Activated CD4-positive, alpha-beta T cell treated with anti-CD3 and anti-CD28 coated beads, Interleukin-2, amount 10 ng/mL, durations not matched to agents 7 days and 5 days (primary cell): ENCODE results near the gene MED20. TPM values are rescaled to one million over a fixed set of nuclear protein-coding genes. Genes with fewer than 3 reads are reported as not detected.
A peak's percentile ranks its signal among the peaks of the same experiment; 100 is the strongest.
"Not testable (repeated sequence)": the region's sequence is repeated elsewhere in the genome, so short reads cannot be mapped to it uniquely, and the experiment has no call there.

Experiments used
- CTCF ChIA-PET: fragments of 350-600 bp; sonication (Branson Sonifier 250); formaldehyde crosslinking; loops from one replicate; lab custom pipeline; 2021; ENCODE audit warnings: antibody characterized with exemption; lab: Charles Lee
- POLR2A ChIA-PET: fragments of 350-600 bp; sonication (Branson Sonifier 250); formaldehyde crosslinking; loops from one replicate; lab custom pipeline; 2021; ENCODE audit warnings: antibody characterized with exemption; lab: Charles Lee
- DNase-seq: peaks from one replicate; pipeline ENCODE4 v3.0.0-alpha.2; 2020
- H3K27ac Mint-ChIP-seq: one replicate; pipeline ENCODE4 v1.8.0; 2021; ENCODE audit warnings: mild to moderate bottlenecking, moderate library complexity, mixed read lengths
- H3K27me3 Mint-ChIP-seq: one replicate; pipeline ENCODE4 v1.8.0; 2021; ENCODE audit warnings: mixed read lengths
- H3K36me3 Mint-ChIP-seq: one replicate; pipeline ENCODE4 v1.8.0; 2021; ENCODE audit warnings: low read depth, mixed read lengths
- H3K4me1 Mint-ChIP-seq: one replicate; pipeline ENCODE4 v1.8.0; 2021; ENCODE audit warnings: mixed read lengths
- H3K4me3 Mint-ChIP-seq: one replicate; pipeline ENCODE4 v1.8.0; 2021; ENCODE audit warnings: mild to moderate bottlenecking, moderate library complexity, mixed read lengths
- H3K9me3 Mint-ChIP-seq: one replicate; pipeline ENCODE4 v1.8.0; 2021; ENCODE audit warnings: mixed read lengths
- total RNA-seq, 2 experiments: library from RNA; stranded (reverse); gene quantifications; one replicate each; pipeline ENCODE4 v1.2.3, GENCODE V29; 2021

The MED20 gene
- total RNA-seq, 2 experiments from 2014 or later = 18.6 to 22.7 TPM

DNA sequence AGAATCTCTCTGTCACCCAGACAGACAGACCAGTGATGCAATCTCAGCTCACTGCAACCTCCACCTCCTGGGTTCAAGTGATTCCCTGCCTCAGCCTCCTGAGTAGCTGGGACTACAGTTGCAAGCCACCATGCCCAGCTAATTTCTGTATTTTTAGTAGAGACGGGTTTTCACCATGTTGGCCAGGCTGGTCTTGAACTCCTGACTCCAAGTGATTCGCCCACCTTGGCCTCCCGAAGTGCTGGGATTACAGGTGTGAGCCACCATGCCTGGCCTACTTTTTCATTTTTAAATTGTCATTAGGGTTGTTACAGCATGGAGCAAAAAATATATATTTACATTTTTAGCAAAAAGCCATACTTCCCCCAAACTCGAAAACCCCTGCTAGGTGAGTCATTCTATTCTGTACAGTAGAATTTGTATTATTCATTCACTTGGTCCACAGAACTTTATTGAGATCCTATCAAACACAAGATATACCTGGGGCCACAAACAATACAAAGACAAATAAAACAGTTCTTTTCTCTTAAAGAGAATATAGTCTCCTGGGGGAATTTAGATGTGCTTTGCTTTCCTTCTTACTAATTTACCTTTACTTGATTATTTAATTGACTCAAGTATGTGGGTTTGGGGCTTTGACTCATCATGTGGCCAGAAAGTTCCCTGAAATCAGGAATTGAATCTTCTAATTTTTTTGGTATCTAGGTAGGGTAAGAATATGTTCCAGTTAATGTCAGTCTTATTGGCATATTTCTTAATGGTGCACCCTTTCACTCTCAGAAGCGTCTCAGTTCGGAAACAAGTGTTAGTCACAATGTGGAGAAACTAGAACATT is 37.3 kb upstream of the MED20 start:
- Mint-ChIP-seq H3K36me3 (peaks cover 45% of the 10 kb centered on the region), H3K27ac (peak overlapping the region; percentile 54), H3K4me3 (no peak overlapping the region), H3K27me3 (no peaks in the 10 kb centered on the region), H3K9me3 (no peaks in the 10 kb centered on the region), H3K4me1 (peaks cover 58% of the 10 kb centered on the region)
- POLR2A ChIA-PET = no interaction called here
- CTCF ChIA-PET = interaction anchor here (0.6 to 1.2 kb wide), 2 partner anchors 16 to 95 kb away, joined by 3 read pairs; no protein-coding TSS in a partner anchor
- DNase-seq = no peak

- CTCF ChIA-PET = interaction anchor here (0.7 to 1.2 kb wide), 2 partner anchors 9 to 15 kb away, joined by 3 read pairs; no protein-coding TSS in a partner anchor
- H3K36me3 Mint-ChIP-seq = peaks cover 40% of the 10 kb centered on the region
- POLR2A ChIA-PET = no interaction called here
- no peak for DNase-seq
- H3K4me1 Mint-ChIP-seq = peaks cover 57% of the 10 kb centered on the region
- H3K4me3 Mint-ChIP-seq = no peak overlapping the region
- H3K9me3 Mint-ChIP-seq = no peaks in the 10 kb centered on the region
- H3K27me3 Mint-ChIP-seq = no peaks in the 10 kb centered on the region
- peak overlapping the region; percentile 73 for H3K27ac Mint-ChIP-seq
Measured at GRCh38 chr6:41957117-41957516, 36.2 kb upstream of the MED20 start.

- ChIA-PET CTCF (interaction anchor here (0.7 to 1.1 kb wide), 2 partner anchors 9 to 11 kb away, joined by 3 to 4 read pairs; no protein-coding TSS in a partner anchor), POLR2A (no interaction called here)
- H3K9me3 Mint-ChIP-seq = no peaks in the 10 kb centered on the region
- no peaks in the 10 kb centered on the region for H3K27me3 Mint-ChIP-seq
- H3K36me3 Mint-ChIP-seq = peaks cover 34% of the 10 kb centered on the region
- no peak overlapping the region for H3K4me3 Mint-ChIP-seq
- H3K4me1 Mint-ChIP-seq = peaks cover 50% of the 10 kb centered on the region
- DNase-seq = no peak
- H3K27ac Mint-ChIP-seq = peak overlapping the region; percentile 13
Measured at GRCh38 chr6:41955412-41955811, 34.5 kb upstream of the MED20 start.

DNA sequence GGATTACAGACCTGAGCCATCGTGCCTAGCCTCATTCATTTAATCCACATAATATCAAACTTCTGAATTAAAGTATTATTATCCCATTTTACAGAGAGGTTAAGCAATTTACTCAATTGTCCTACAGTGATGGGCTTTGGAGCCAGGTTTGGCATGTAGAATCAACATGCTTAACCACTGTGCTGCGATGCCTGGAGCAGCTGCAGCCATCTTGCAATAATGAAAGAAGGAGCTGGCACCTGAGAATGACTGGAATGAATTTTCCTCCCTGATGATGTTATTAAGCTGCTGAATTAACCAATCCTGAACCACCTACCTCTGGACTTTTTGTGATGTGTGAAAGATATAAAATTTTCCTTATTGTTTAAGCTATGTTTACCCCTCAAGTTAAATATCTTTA is 33.7 kb upstream of the MED20 start:
- POLR2A ChIA-PET = no interaction called here
- Mint-ChIP-seq H3K4me1 (peaks cover 50% of the 10 kb centered on the region), H3K9me3 (no peaks in the 10 kb centered on the region), H3K27ac (no peak overlapping the region), H3K36me3 (peaks cover 31% of the 10 kb centered on the region), H3K27me3 (no peaks in the 10 kb centered on the region), H3K4me3 (no peak overlapping the region)
- no peak for DNase-seq
- CTCF ChIA-PET = interaction anchor here (1.1 kb wide), 1 partner anchor 9 kb away, joined by 4 read pairs; no protein-coding TSS in a partner anchor

GRCh38 chr6:41947581-41948220 is 26.8 kb upstream of the MED20 start:
- Mint-ChIP-seq H3K4me3 (no peak overlapping the region), H3K27me3 (no peaks in the 10 kb centered on the region), H3K36me3 (peaks cover 14% of the 10 kb centered on the region), H3K27ac (no peak overlapping the region), H3K4me1 (peaks cover 37% of the 10 kb centered on the region), H3K9me3 (no peaks in the 10 kb centered on the region)
- CTCF ChIA-PET = interaction anchor here (1.0 kb wide), 1 partner anchor 12 kb away, joined by 4 read pairs; no protein-coding TSS in a partner anchor
- no peak for DNase-seq
- POLR2A ChIA-PET = interaction anchor here (0.6 kb wide), 1 partner anchor 799 kb away, joined by 7 read pairs; no protein-coding TSS in a partner anchor

DNA sequence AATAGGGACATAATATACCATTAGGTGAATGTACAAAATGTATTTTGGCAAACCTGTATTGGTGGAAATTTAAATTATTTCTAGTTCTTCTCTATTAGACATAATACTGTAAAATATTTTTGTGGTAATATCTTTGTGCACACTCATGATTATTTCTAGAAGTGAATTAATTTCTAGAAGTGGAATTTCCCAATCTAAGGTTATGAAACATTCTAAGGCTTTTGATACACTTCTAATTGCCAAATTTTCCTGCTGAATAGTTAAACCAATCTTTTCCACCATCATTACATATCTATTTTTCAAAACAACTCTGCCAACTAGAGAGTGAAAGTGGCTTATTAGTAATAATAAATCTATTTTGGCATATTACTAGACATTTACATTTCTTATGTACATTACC is 22.5 kb upstream of the MED20 start:
- POLR2A ChIA-PET = no interaction called here
- Mint-ChIP-seq H3K4me1 (peaks cover 41% of the 10 kb centered on the region), H3K4me3 (no peak overlapping the region), H3K36me3 (peaks cover 37% of the 10 kb centered on the region), H3K9me3 (no peaks in the 10 kb centered on the region), H3K27ac (no peak overlapping the region), H3K27me3 (no peaks in the 10 kb centered on the region)
- DNase-seq = no peak
- CTCF ChIA-PET = interaction anchor here (1.2 to 25.3 kb wide), 5 partner anchors 8 to 156 kb away, joined by 3 to 412 read pairs (median 5); partner anchors contain the start of genes TAF8 and TOMM6

DNA sequence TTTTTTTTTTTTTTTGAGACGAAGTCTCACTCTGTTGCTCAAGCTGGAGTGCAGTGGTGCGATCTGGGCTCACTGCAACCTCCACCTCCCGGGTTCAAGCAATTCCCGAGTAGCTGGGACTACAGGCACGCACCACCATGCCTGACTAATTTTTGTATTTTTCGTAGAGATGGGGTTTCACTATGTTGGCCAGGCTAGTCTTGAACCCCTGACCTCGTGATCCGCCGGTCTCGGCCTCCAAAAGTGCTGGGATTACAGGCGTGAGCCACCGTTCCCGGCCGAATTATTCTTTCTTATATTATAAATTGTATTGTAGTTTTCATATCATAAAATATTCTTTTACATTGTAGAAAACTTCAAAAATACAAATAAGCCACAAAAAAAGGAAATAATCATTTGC is 21.9 kb upstream of the MED20 start:
- peaks cover 44% of the 10 kb centered on the region for H3K4me1 Mint-ChIP-seq
- peak overlapping the region; percentile 87 for H3K27ac Mint-ChIP-seq
- H3K36me3 Mint-ChIP-seq = peaks cover 40% of the 10 kb centered on the region

DNA sequence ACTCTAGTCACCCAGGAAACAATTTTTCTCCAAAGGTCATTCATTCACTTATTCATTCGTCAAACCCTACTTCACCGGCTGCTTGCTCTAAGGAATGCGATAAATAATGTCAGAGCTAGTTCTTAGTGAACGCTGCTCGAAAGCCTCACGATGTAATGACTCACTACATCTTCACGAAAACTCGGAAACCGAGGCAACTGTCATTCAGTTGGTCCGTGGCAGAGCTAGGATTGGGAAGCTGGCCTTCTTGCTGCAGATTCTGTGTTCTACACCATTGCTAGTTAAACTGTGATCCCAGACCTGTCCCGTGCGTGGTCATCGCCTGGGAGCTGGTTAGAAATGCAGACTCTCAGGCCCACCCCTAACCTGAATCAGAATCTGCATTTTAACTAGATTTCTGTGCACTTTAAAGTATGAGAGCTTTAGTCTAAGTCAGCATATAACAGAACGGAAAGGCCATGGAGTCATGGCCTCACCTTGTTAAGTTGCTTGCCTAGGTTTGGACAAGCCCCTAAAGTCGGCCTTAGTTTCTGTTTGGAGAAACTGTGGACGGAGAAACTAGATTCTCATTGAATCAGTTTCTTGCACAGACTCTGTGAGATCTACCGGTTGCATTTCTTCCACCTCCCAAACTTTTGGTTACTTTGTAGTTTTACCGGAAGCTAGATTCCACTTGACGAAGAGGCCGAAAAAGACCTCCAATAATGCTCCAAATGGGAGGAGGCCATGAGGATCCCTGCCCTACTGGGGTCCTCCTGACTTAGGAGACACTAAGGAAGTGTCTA is 21.3 kb upstream of the MED20 start:
- Mint-ChIP-seq H3K4me3 (peak overlapping the region; percentile 81), H3K4me1 (peaks cover 44% of the 10 kb centered on the region), H3K27me3 (no peaks in the 10 kb centered on the region), H3K27ac (peak overlapping the region; percentile 87), H3K36me3 (peaks cover 40% of the 10 kb centered on the region), H3K9me3 (no peaks in the 10 kb centered on the region)
- DNase-seq = no peak
- ChIA-PET CTCF (interaction anchor here (0.7 to 25.3 kb wide), 8 partner anchors 10 to 155 kb away, joined by 3 to 412 read pairs (median 4); partner anchors contain the start of genes BYSL, MED20, TAF8 and TOMM6), POLR2A (interaction anchor here (1.0 to 1.1 kb wide), 2 partner anchors 68 to 98 kb away, joined by 3 to 4 read pairs; no protein-coding TSS in a partner anchor)

More for the DNA sequence above, 21.9 kb upstream of the MED20 start:
- H3K9me3 Mint-ChIP-seq, POLR2A ChIA-PET, DNase-seq, H3K27me3 Mint-ChIP-seq: not testable (repeated sequence)
- H3K4me3 Mint-ChIP-seq = peak overlapping the region; percentile 81
- CTCF ChIA-PET = interaction anchor here (1.2 to 25.3 kb wide), 6 partner anchors 9 to 155 kb away, joined by 3 to 412 read pairs (median 4); partner anchors contain the start of genes BYSL, MED20, TAF8 and TOMM6

GRCh38 chr6:41941280-41942066 is 20.5 kb upstream of the MED20 start, which contains the start of gene CCND3:
TSS of gene CCND3 (minus strand) at chr6:41941808. CDS start at chr6:41941649, 159 bp downstream.
- POLR2A ChIA-PET = interaction anchor here (1.0 to 1.1 kb wide), 2 partner anchors 69 to 98 kb away, joined by 3 to 4 read pairs; no protein-coding TSS in a partner anchor
- H3K27ac Mint-ChIP-seq = peak within 1 kb of the TSS; percentile 97
- H3K4me1 Mint-ChIP-seq = peaks cover 51% of the 10 kb centered on the region
- no peaks in the 10 kb centered on the region for H3K27me3 Mint-ChIP-seq
- H3K36me3 Mint-ChIP-seq = peaks cover 45% of the 10 kb centered on the region
- no peaks in the 10 kb centered on the region for H3K9me3 Mint-ChIP-seq
- peak within 1 kb of the TSS; percentile 100 for H3K4me3 Mint-ChIP-seq
- CTCF ChIA-PET = interaction anchor here (0.9 to 25.3 kb wide), 6 partner anchors 8 to 154 kb away, joined by 3 to 412 read pairs (median 6); partner anchors contain the start of genes BYSL, MED20, TAF8 and TOMM6
- DNase-seq = peak; percentile 92

DNA sequence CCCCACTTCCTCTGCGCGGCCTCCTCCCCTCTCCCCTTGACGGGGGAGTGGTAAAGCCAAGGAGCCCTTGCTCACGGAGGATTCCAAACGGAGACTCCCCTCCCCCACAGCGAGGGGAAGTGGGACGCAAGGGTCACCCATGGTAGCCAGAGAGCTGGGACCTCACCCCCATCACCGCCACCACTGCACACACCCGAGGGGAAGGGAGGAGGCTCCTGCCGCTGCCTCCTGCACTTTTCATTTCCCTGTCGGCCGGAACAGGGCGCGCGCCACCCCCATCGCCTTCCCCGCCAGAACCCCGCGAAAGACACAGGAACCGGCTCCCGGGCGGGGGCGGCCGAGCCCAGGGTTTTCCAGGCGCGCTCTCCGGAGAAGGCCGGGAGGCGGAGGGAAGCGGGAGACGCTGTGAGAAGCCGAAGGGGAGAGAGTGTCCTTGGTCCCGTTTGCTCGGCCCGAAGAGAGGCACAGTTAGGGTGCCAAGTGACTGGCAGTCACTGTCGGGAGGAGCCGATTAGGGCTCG is 19.9 kb upstream of the MED20 start:
- peaks cover 55% of the 10 kb centered on the region for H3K4me1 Mint-ChIP-seq
- POLR2A ChIA-PET = interaction anchor here (0.6 to 6.0 kb wide), 4 partner anchors 7 to 104 kb away, joined by 3 to 54 read pairs (median 3); no protein-coding TSS in a partner anchor

More for the DNA sequence above, 19.9 kb upstream of the MED20 start:
- Mint-ChIP-seq H3K9me3 (no peaks in the 10 kb centered on the region), H3K36me3 (peaks cover 51% of the 10 kb centered on the region), H3K4me3 (peak overlapping the region; percentile 100), H3K27ac (peak overlapping the region; percentile 97), H3K27me3 (no peaks in the 10 kb centered on the region)
- DNase-seq = peak; percentile 77
- CTCF ChIA-PET = interaction anchor here (0.7 to 25.3 kb wide), 7 partner anchors 8 to 105 kb away, joined by 3 to 412 read pairs (median 7); partner anchors contain the start of genes BYSL, MED20 and TAF8
